Activated CD4-positive, CD25-positive, alpha-beta regulatory T cell treated with anti-CD3 and anti-CD28 coated beads, Interleukin-2, amount 50 U/mL, for 72 hours (primary cell): ENCODE results near the gene LMBRD1.

Experiments
- DNase-seq: peaks from one replicate; pipeline ENCODE4 v3.0.0; 2021

LMBRD1 gene

DNA sequence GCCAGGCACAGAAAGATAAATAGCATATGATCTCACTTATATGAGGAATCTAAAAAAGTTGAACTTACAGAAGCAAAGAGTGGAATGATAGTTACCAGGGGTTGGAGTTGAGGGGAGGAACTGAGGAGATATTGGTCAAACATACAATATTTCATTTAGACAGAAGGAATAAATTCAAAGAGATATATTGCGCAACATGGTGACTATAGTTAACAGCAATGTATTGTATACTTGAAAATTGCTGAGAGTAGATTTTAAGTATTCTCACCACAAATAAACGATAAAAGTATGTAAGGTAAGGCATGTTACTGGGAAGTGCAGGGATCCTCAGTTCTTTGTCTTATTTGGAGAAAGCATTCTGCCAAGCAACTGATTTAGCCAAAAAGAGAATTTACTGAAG, 171.9 kb downstream of the LMBRD1 start:
- DNase-seq, result no peak
